ENCODE data around the gene ADGRL1. TPM values are rescaled to one million over a fixed set of nuclear protein-coding genes. Genes with fewer than 3 reads are reported as not detected.

Gene ADGRL1
- total RNA-seq, 1 donor from 2014 or later, result 32.2 TPM

DNA sequence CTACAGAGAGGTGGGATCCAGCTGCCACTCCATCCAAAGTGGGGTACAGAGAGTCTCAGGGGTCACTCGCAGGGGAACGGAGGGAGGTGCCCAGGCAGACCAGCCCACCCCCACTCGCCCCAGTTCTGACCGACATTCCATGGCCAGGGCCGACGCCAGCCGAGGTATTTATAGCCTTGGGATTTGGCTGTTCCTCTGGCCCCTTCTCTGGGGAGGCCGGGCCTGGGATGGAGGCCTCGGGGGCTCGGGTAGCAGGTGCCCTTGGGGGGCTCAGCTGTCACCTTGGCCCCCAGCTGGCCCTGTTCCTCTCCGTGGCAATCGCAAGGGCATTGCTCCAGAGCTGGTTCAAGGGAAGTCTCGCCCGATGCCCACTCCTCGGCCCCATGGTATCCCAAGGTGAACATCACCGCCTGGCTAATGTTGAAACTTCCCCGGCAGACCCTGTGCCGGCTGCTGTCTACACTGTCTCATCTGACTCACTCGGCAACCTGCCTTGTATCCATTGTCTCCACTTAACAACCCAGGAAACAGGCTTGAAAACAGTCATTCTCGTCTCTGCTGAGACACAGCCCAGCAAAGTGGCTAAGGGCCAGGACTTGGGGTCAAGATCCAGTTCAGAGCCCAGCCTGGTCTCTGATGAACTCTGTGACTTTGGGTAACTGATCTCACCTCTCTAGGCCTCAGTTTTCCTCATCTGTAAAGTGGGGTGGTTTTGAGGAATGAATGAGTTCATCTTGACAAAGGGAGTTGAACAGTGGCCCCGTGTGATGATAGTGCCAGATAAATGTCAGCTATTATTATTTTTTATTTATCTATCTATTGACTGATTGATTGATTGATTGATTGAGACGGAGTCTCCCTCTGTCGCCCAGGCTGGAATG is 98.1 kb downstream of the ADGRL1 start:
- H3K4me1 Mint-ChIP-seq (ENCODE audit: low read depth), result peaks cover 6% of the 10 kb centered on the region
- DNase-seq (ENCODE audit: low spot score), result no peak
- peaks cover 6% of the 10 kb centered on the region for H3K36me3 Mint-ChIP-seq (ENCODE audit: low read depth)
- TF ChIP-seq, protein P1, sequence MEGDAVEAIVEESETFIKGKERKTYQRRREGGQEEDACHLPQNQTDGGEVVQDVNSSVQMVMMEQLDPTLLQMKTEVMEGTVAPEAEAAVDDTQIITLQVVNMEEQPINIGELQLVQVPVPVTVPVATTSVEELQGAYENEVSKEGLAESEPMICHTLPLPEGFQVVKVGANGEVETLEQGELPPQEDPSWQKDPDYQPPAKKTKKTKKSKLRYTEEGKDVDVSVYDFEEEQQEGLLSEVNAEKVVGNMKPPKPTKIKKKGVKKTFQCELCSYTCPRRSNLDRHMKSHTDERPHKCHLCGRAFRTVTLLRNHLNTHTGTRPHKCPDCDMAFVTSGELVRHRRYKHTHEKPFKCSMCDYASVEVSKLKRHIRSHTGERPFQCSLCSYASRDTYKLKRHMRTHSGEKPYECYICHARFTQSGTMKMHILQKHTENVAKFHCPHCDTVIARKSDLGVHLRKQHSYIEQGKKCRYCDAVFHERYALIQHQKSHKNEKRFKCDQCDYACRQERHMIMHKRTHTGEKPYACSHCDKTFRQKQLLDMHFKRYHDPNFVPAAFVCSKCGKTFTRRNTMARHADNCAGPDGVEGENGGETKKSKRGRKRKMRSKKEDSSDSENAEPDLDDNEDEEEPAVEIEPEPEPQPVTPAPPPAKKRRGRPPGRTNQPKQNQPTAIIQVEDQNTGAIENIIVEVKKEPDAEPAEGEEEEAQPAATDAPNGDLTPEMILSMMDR (IDR thresholded peaks at IDR 0.05), result no peak
- H3K4me3 Mint-ChIP-seq (ENCODE audit: unreplicated experiment), result no peak overlapping the region
- H3K27ac Mint-ChIP-seq (ENCODE audit: unreplicated experiment), result no peak overlapping the region
- H3K9me3 Mint-ChIP-seq (ENCODE audit: low read depth), result no peaks in the 10 kb centered on the region
- no peaks in the 10 kb centered on the region for H3K27me3 Mint-ChIP-seq (ENCODE audit: low read depth)

DNA sequence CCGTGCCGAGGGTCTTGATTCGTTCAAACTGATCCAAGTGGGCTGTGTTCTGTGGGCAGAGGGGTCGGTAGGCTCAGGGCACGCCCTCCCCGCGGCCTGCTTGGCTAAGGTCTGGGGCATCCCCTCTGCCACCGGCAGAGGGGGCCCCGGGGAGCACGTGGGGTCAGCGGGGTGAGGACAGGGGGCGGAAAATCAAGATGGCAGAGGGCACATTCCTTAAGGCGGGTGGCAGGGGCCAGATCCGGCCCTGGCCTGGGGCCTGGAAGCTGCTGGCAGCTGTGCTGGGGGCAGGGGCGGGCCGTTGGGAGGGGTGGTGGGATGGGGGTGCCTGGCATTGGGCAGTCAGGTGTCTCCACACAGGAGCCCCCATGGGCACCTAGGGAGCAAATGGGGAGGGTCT is 99.1 kb downstream of the ADGRL1 start:
- TF ChIP-seq, protein P1 (IDR thresholded peaks at IDR 0.05), result no peak
- Mint-ChIP-seq H3K4me3 (ENCODE audit: unreplicated experiment) (no peak overlapping the region), H3K4me1 (ENCODE audit: low read depth) (no peaks in the 10 kb centered on the region)

DNA sequence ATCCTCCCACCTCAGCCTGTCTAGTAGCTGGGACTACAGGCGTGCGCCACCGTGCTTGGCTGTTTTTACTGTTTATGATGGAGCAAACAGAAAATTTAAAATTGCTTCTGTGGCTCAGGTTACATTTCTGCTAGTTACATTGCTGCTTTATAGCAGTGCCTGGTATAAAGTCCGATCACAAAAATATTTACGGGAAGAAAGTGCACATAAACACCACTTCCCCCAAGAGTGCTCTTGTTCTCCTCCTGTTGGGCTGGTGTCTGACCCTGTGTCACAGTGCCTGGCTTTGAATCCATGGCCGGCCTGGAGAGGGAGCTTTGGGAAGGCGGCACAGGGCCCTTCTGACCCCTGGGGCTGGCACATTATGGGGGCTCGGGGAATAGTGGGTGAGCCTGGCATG is 100.3 kb downstream of the ADGRL1 start:
- Mint-ChIP-seq H3K4me1 (ENCODE audit: low read depth) (no peaks in the 10 kb centered on the region), H3K27ac (ENCODE audit: unreplicated experiment) (no peak overlapping the region), H3K27me3 (ENCODE audit: low read depth) (no peaks in the 10 kb centered on the region), H3K36me3 (ENCODE audit: low read depth) (peaks cover 12% of the 10 kb centered on the region), H3K4me3 (ENCODE audit: unreplicated experiment) (no peak overlapping the region), H3K9me3 (ENCODE audit: low read depth) (no peaks in the 10 kb centered on the region)
- TF ChIP-seq, protein P1 (IDR thresholded peaks at IDR 0.05), result no peak
- no peak for DNase-seq (ENCODE audit: low spot score)

More for the DNA sequence above, 99.1 kb downstream of the ADGRL1 start:
- Mint-ChIP-seq H3K36me3 (ENCODE audit: low read depth) (peaks cover 9% of the 10 kb centered on the region), H3K27ac (ENCODE audit: unreplicated experiment) (no peak overlapping the region), H3K9me3 (ENCODE audit: low read depth) (no peaks in the 10 kb centered on the region), H3K27me3 (ENCODE audit: low read depth) (no peaks in the 10 kb centered on the region)
- no peak for DNase-seq (ENCODE audit: low spot score)

DNA sequence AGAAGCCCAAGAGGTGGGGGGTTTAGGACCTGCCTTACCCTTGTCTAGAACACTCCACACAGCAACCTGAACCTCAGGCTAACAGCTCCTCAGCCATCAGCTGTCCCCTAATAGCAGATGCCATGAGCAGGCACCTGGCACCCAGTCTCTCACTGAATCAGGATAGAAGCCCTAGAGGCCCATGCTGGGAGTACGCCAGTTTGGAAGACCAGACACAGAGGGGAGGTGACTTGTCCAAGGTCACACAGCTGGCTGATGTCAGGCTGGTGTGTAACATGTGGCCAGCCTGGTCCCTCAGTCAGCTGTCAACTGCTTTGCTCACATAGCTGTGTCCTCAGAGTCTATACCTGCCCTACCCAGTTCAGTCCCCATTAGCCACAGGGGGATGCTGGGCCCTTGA is 102.7 kb downstream of the ADGRL1 start:
- Mint-ChIP-seq H3K36me3 (ENCODE audit: low read depth) (peaks cover 13% of the 10 kb centered on the region), H3K27me3 (ENCODE audit: low read depth) (no peaks in the 10 kb centered on the region), H3K4me3 (ENCODE audit: unreplicated experiment) (no peak overlapping the region), H3K27ac (ENCODE audit: unreplicated experiment) (no peak overlapping the region), H3K9me3 (ENCODE audit: low read depth) (no peaks in the 10 kb centered on the region), H3K4me1 (ENCODE audit: low read depth) (no peaks in the 10 kb centered on the region)
- no peak for DNase-seq (ENCODE audit: low spot score)
- TF ChIP-seq, protein P1 (IDR thresholded peaks at IDR 0.05), result no peak

DNA sequence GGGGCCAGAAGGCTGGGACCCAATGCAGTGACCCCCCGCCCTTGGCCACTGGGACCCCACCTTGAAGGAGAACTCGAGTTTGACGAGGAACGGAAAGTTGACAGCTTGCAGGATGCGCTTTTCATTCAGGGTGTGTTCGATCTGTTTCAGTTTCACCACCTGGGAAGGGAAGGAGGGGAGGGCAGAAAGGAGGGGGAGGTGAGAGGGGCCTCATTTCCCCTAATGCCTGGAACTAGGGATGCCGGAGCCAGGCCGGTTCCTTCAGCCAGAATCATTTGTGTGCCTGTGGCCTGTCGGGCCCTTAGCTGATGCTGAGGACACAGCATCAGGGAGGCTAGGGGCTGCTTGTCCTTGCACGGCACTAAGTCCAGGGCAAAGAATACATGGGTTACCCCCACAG is 103.2 kb downstream of the ADGRL1 start:
- H3K27ac Mint-ChIP-seq (ENCODE audit: unreplicated experiment), result no peak overlapping the region
- TF ChIP-seq, protein P1 (IDR thresholded peaks at IDR 0.05), result no peak
- no peaks in the 10 kb centered on the region for H3K4me1 Mint-ChIP-seq (ENCODE audit: low read depth)
- no peaks in the 10 kb centered on the region for H3K27me3 Mint-ChIP-seq (ENCODE audit: low read depth)
- peaks cover 13% of the 10 kb centered on the region for H3K36me3 Mint-ChIP-seq (ENCODE audit: low read depth)
- no peak for DNase-seq (ENCODE audit: low spot score)
- H3K9me3 Mint-ChIP-seq (ENCODE audit: low read depth), result no peaks in the 10 kb centered on the region
- H3K4me3 Mint-ChIP-seq (ENCODE audit: unreplicated experiment), result no peak overlapping the region

All from chondrocyte (in vitro differentiated cells).